Heart right ventricle (tissue), 16 donors: ENCODE measurements around the gene SNRPE. TPM values are rescaled to one million over a fixed set of nuclear protein-coding genes. Genes with fewer than 3 reads are reported as not detected.

Experiments used
- ATAC-seq, 8 donors: fragments of 200-7000 bp; cut with Tn5 transposase; one replicate each; pipeline ENCODE4 v1.9.1; 2020; ENCODE audit warnings: mild to moderate bottlenecking in 8 of 8, moderate library complexity in 8 of 8, moderate number of reproducible peaks in 1 of 8
- DNase-seq, 2 donors: peaks; one replicate each; pipeline ENCODE4 v3.0.0-alpha.2; 2020
- H3K27ac ChIP-seq, 10 donors: fragments of 200-600 bp; sonication (generic) in 2 of 10; one replicate each; pipeline versions ENCODE4 v1.5.0 to v1.8.0; 2020 to 2022; ENCODE audit warnings: mild to moderate bottlenecking in 3 of 10
- H3K27me3 ChIP-seq, 7 donors: fragments of 200-600 bp; one replicate each; pipeline ENCODE4 v1.8.0; 2021 to 2022; ENCODE audit warnings: mild to moderate bottlenecking in 2 of 7
- H3K36me3 ChIP-seq, 9 donors: fragments of 200-600 bp; sonication (generic) in 1 of 9; one replicate each; pipeline versions ENCODE4 v1.5.0 to v1.8.0; 2020 to 2022; ENCODE audit warnings: mild to moderate bottlenecking in 2 of 9
- H3K4me1 ChIP-seq, 9 donors: fragments of 200-600 bp; sonication (generic) in 1 of 9; one replicate each; pipeline versions ENCODE4 v1.5.0 to v1.8.0; 2020 to 2022; ENCODE audit warnings: mild to moderate bottlenecking in 4 of 9
- H3K4me3 ChIP-seq, 10 donors: fragments of 200-600 bp; sonication (generic) in 2 of 10; one replicate each; pipeline versions ENCODE4 v1.5.0 to v1.8.0; 2020 to 2022; ENCODE audit warnings: mild to moderate bottlenecking in 7 of 10, moderate library complexity in 2 of 10
- H3K9me3 ChIP-seq, 11 donors: fragments of 200-600 bp in 10 of 11; sonication (generic) in 2 of 11; one replicate each; pipeline versions ENCODE4 v1.5.0 to v1.8.0; 2013 to 2022; ENCODE audit warnings: mild to moderate bottlenecking in 2 of 11, control low read depth in 1 of 11, moderate library complexity in 1 of 11
- WGBS, 2 donors: extraction: QIAGEN DNeasy Blood & Tissue Kit; methylation state at CpG; one replicate each; pipeline ENCODE4 v1.1.7; 2013; ENCODE audit warnings: inconsistent platforms in 1 of 2; 5-methylcytosine and 5-hydroxymethylcytosine counted together
- intact Hi-C, 10 donors: fragments of 100-400 bp; cut with DNase I; formaldehyde crosslinking; loops; one replicate each; pipeline versions ENCODE4 v1.11.1 to v1.14.2; 2022
- polyA plus RNA-seq, 2 donors: library from polyadenylated mRNA; stranded (reverse); fragments of 200-250 nt; gene quantifications; one replicate each; pipeline ENCODE4 v1.2.3, GENCODE V29; 2013
- total RNA-seq, 10 donors: library from RNA; stranded (reverse); fragmentation: NEBNext Ultra II Directional in 3 of 10; extraction: Animal tissue kit (Norgen Biotek cat#: 25700) in 3 of 10; gene quantifications; one replicate each; pipeline versions ENCODE4 v1.2.1 to v1.2.4, GENCODE V29; 2021 to 2023
- TF ChIP-seq, protein P1 (sequence below), 9 donors: fragments of 200-600 bp; sonication (generic) in 2 of 9; IDR thresholded peaks; one replicate each; pipeline versions ENCODE4 v1.5.0 to v1.8.0; 2021 to 2022; ENCODE audit warnings: antibody characterized with exemption in 9 of 9, mild to moderate bottlenecking in 5 of 9, moderate library complexity in 1 of 9
- donor health status: Arrhythmogenic right ventricular cardiomyopathy.
- donor health status: ischemic (EF 13 %, LVEDD 7.1; RV severe dilation, severe dysfunction).
- donor health status: healthy with polysubstance abuse.
- donor health status: DM: no; HTN: yes; CAD: no.
- donor health status: DM: no; HTN: no; CAD: no.
- donor health status: ischemic (EF 25% LVEDD 6.9; RV normal size, moderate dysfunction).
- donor health status: ischemic (EF 25% LVEDD 5.7; RV mildly dilated, moderate dysfunction).
- donor health status: healthy.
- donor health status: DM: yes; HTN: yes; CAD: no.
- donor health status: Ischemic cardiomyopathy.
- donor health status: ischemic (EF 35%, LVEDD 5.7; RV mildly dilated, moderate dysfunction).
- donor health status: nonischemic (EF 11% LVEDD 7.7; RV severe dilation, severe dysfunction).
- donor health status: DM: yes; HTN: yes; CAD: no.
- donor health status: PGD.
- donor health status: ischemic (EF 29% LVEDD 5.4; RV normal size, mild dysfunction).
- donor health status: nonischemic (EF 23%, LVEDD 6.1; RV moderate dilation, normal function).

The SNRPE gene
- total and polyA plus RNA-seq, 12 donors = 33.1 to 118 (median 50.4) TPM

DNA sequence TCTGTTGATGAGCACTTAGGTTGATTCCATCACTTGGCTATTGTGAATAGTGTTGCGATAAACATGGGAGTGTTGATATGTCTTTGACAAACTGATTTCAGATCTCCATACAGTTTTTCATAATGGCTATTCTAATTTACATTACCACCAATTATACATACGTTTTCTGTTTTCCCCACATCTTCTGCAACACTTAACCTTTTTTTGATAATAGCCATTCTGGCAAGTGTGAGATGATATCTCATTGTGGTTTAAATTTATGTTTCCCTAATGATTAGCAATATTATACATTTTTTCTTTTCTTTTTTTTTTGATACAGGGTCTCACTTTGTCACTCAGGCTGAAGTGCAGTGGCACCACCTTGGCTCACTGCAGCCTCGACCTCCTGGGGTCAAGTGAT lies 17.0 kb downstream of the SNRPE start:
- H3K4me1 ChIP-seq = no peaks in the 10 kb centered on the region
- TF ChIP-seq, protein P1, sequence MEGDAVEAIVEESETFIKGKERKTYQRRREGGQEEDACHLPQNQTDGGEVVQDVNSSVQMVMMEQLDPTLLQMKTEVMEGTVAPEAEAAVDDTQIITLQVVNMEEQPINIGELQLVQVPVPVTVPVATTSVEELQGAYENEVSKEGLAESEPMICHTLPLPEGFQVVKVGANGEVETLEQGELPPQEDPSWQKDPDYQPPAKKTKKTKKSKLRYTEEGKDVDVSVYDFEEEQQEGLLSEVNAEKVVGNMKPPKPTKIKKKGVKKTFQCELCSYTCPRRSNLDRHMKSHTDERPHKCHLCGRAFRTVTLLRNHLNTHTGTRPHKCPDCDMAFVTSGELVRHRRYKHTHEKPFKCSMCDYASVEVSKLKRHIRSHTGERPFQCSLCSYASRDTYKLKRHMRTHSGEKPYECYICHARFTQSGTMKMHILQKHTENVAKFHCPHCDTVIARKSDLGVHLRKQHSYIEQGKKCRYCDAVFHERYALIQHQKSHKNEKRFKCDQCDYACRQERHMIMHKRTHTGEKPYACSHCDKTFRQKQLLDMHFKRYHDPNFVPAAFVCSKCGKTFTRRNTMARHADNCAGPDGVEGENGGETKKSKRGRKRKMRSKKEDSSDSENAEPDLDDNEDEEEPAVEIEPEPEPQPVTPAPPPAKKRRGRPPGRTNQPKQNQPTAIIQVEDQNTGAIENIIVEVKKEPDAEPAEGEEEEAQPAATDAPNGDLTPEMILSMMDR (IDR thresholded peaks at IDR 0.05) = no peak
- intact Hi-C loops = no loop called here
- H3K27ac ChIP-seq = no peak overlapping the region
- H3K36me3 ChIP-seq = peaks cover 0 to 23% (median 0%) of the 10 kb centered on the region in 9 donors
- H3K27me3 ChIP-seq = no peaks in the 10 kb centered on the region
- no peaks in the 10 kb centered on the region for H3K9me3 ChIP-seq
- DNase-seq (no peak), ATAC-seq (no peak)
- WGBS, 2 donors = 94% methylated on average over 3 of the region's 3 CpGs
- H3K4me3 ChIP-seq = no peak overlapping the region

GRCh38 chr1:203880606-203881005 lies 19.2 kb downstream of the SNRPE start:
- WGBS, 2 donors = 95 to 98% methylated on average over 5 of the region's 5 CpGs
- intact Hi-C loops = no loop called here
- DNase-seq = no peak
- no peak overlapping the region for H3K4me3 ChIP-seq
- no peaks in the 10 kb centered on the region for H3K4me1 ChIP-seq
- no peaks in the 10 kb centered on the region for H3K9me3 ChIP-seq
- peaks cover 0 to 17% (median 0%) of the 10 kb centered on the region in 9 donors for H3K36me3 ChIP-seq
- TF ChIP-seq, protein P1 (IDR thresholded peaks at IDR 0.05) = no peak
- no peaks in the 10 kb centered on the region for H3K27me3 ChIP-seq
- no peak overlapping the region for H3K27ac ChIP-seq
- ATAC-seq = no peak

- H3K27me3 ChIP-seq = no peaks in the 10 kb centered on the region
- peaks cover 0 to 9% (median 0%) of the 10 kb centered on the region in 11 donors for H3K9me3 ChIP-seq
- intact Hi-C loops = no loop called here
- H3K36me3 ChIP-seq = no peaks in the 10 kb centered on the region
- ATAC-seq (peak in 1 of 8 donors; percentile 29), DNase-seq (no peak)
- H3K4me3 ChIP-seq = no peak overlapping the region
- peaks cover 0 to 13% (median 0%) of the 10 kb centered on the region in 9 donors for H3K4me1 ChIP-seq
- TF ChIP-seq, protein P1 (IDR thresholded peaks at IDR 0.05) = no peak
- peak overlapping the region in 2 of 10 donors; percentile 2 to 35 for H3K27ac ChIP-seq
Measured at GRCh38 chr1:203888807-203889251, 27.4 kb downstream of the SNRPE start.

- Histone ChIP-seq H3K36me3 (no peaks in the 10 kb centered on the region), H3K4me1 (peaks cover 0 to 13% (median 0%) of the 10 kb centered on the region in 9 donors), H3K9me3 (peaks cover 0 to 21% (median 7%) of the 10 kb centered on the region in 11 donors), H3K27me3 (no peaks in the 10 kb centered on the region), H3K27ac (no peak overlapping the region), H3K4me3 (no peak overlapping the region)
- intact Hi-C loops = no loop called here
- ATAC-seq (no peak), DNase-seq (no peak)
- TF ChIP-seq, protein P1 (IDR thresholded peaks at IDR 0.05) = no peak
- 33 to 67% methylated on average over 2 of the region's 2 CpGs for WGBS, 2 donors
Measured at GRCh38 chr1:203891950-203892349, 30.6 kb downstream of the SNRPE start.
